AG08395 (cell line): ENCODE data around the gene TMIGD2.
"Not testable (repeated sequence)": the region's sequence is repeated elsewhere in the genome, so short reads cannot be mapped to it uniquely, and the experiment has no call there.

Experiments used
- DNase-seq: peaks from one replicate; pipeline ENCODE4 v3.0.0; 2012; ENCODE audit warnings: mixed read lengths, low spot score

The TMIGD2 gene

GRCh38 chr19:4302243-4302640, at the start of gene TMIGD2:
Gene TMIGD2 (minus strand): TSS chr19:4302389. CDS start chr19:4302385, 4 bp downstream.
- no peak for DNase-seq

- no peak for DNase-seq
Observed at GRCh38 chr19:4350726-4351125, 48.5 kb upstream of the TMIGD2 start.

GRCh38 chr19:4350111-4350510, 47.9 kb upstream of the TMIGD2 start:
- DNase-seq, result no peak

- DNase-seq, result not testable (repeated sequence)
Observed at GRCh38 chr19:4349225-4349624, 47.0 kb upstream of the TMIGD2 start.

- DNase-seq, result no peak
Observed at GRCh38 chr19:4347521-4347920, 45.3 kb upstream of the TMIGD2 start.

GRCh38 chr19:4346020-4346383, 43.8 kb upstream of the TMIGD2 start:
- DNase-seq, result no peak

- no peak for DNase-seq
Observed at GRCh38 chr19:4345342-4346019, 43.3 kb upstream of the TMIGD2 start.

- DNase-seq, result peak; percentile 85
Observed at GRCh38 chr19:4343370-4344307, 41.5 kb upstream of the TMIGD2 start, which contains the start of gene MPND. Gene MPND (plus strand): TSS chr19:4343562. CDS start chr19:4343594, 32 bp downstream.

- DNase-seq, result peak; percentile 99
Observed at GRCh38 chr19:4342615-4343369, 40.6 kb upstream of the TMIGD2 start.

GRCh38 chr19:4342314-4342614, 40.1 kb upstream of the TMIGD2 start:
- DNase-seq, result no peak

- no peak for DNase-seq
Observed at GRCh38 chr19:4338441-4339355, 36.5 kb upstream of the TMIGD2 start, which contains the start of gene STAP2. Gene STAP2 (minus strand): TSS chr19:4338827. CDS start chr19:4338753, 74 bp downstream.

- DNase-seq, result no peak
Observed at GRCh38 chr19:4337906-4338440, 35.8 kb upstream of the TMIGD2 start.

GRCh38 chr19:4334929-4335570, 32.9 kb upstream of the TMIGD2 start:
- no peak for DNase-seq

GRCh38 chr19:4329858-4330257, 27.7 kb upstream of the TMIGD2 start:
- DNase-seq, result no peak

- not testable (repeated sequence) for DNase-seq
Observed at GRCh38 chr19:4328991-4329681, 26.9 kb upstream of the TMIGD2 start.

- peak; percentile 98 for DNase-seq
Observed at GRCh38 chr19:4328243-4328990, 26.2 kb upstream of the TMIGD2 start.

- no peak for DNase-seq
Observed at GRCh38 chr19:4327877-4328242, 25.7 kb upstream of the TMIGD2 start.

GRCh38 chr19:4327252-4327876, 25.2 kb upstream of the TMIGD2 start:
- peak; percentile 43 for DNase-seq

- no peak for DNase-seq
Observed at GRCh38 chr19:4326837-4327251, 24.7 kb upstream of the TMIGD2 start.
